ENCODE results near the gene ABLIM2.

GRCh38 chr4:8046925-8047541 is 111.6 kb downstream of the ABLIM2 start:
- TF ChIP-seq BHLHE40 (IDR thresholded peaks at IDR 0.05; ENCODE audit: low read depth, low read length) = no peak
- no peak for TF ChIP-seq CTCF (conservative IDR thresholded peaks at IDR 0.05; ENCODE audit: low read depth, low read length)
- TF ChIP-seq SMC3 (IDR thresholded peaks at IDR 0.05; ENCODE audit: low read depth, low read length) = no peak
